ENCODE results near the gene ZNF169. TPM values are rescaled to one million over a fixed set of nuclear protein-coding genes. Genes with fewer than 3 reads are reported as not detected.

ZNF169 gene
- polyA plus RNA-seq, 1 of the 3 experiments (the other 2 are of a cell fraction), result 3.1 TPM

DNA sequence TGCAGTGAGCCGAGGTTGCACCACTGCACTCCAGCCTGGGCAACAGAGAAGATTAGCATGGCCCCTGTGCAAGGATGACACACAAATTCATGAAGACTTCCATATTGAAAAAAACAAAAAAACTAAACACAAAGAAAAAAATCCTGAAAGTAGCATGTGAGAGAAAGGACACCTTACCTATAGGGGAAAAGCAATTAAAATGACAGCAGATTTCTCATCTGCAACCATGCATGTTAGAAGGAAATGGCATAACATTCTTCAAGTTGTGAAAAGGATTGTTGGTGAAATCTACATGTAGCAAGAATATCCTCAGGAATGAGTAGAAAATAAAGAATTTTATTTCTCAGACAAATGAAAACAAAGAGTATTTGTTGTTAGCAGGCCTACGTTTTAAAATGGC is 13.4 kb upstream of the ZNF169 start (continued):
- TF ChIP-seq JUND (IDR thresholded peaks at IDR 0.05) (no peak), GATA2 (CRISPR knock-in tag; IDR thresholded peaks at IDR 0.05) (no peak), EP300 (IDR thresholded peaks at IDR 0.05; ENCODE audit: borderline replicate concordance in 1 of 2, low read depth in 1 of 2, low read length in 1 of 2) (no peak), EZH2phosphoT487 (IDR thresholded peaks at IDR 0.05; ENCODE audit: borderline replicate concordance, low read depth) (no peak), RCOR1 (IDR thresholded peaks at IDR 0.05; ENCODE audit: low read length) (no peak), RFX5 (IDR thresholded peaks at IDR 0.05; ENCODE audit: low read length) (no peak), FOXM1 (IDR thresholded peaks at IDR 0.05; ENCODE audit: low read depth) (no peak), YY1 (IDR thresholded peaks at IDR 0.05; ENCODE audit: low read depth) (no peak)
- TF ChIP-seq, protein P1, sequence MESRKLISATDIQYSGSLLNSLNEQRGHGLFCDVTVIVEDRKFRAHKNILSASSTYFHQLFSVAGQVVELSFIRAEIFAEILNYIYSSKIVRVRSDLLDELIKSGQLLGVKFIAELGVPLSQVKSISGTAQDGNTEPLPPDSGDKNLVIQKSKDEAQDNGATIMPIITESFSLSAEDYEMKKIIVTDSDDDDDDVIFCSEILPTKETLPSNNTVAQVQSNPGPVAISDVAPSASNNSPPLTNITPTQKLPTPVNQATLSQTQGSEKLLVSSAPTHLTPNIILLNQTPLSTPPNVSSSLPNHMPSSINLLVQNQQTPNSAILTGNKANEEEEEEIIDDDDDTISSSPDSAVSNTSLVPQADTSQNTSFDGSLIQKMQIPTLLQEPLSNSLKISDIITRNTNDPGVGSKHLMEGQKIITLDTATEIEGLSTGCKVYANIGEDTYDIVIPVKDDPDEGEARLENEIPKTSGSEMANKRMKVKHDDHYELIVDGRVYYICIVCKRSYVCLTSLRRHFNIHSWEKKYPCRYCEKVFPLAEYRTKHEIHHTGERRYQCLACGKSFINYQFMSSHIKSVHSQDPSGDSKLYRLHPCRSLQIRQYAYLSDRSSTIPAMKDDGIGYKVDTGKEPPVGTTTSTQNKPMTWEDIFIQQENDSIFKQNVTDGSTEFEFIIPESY (IDR thresholded peaks at IDR 0.05; ENCODE audit: borderline replicate concordance, low read depth), result no peak

GRCh38 chr9:94250456-94250855 is 8.6 kb upstream of the ZNF169 start:
- ChIA-PET POLR2A (no interaction called here), CTCF (no interaction called here)
- Histone ChIP-seq H3K27me3 (ENCODE audit: insufficient read depth) (no peaks in the 10 kb centered on the region; the same call in 1 of the 2 replicates), H3K4me2 (no peak overlapping the region), H3K9ac (no peak overlapping the region), H3K79me2 (ENCODE audit: insufficient read depth) (no peaks in the 10 kb centered on the region), H3K9me2 (no peaks in the 10 kb centered on the region), H3K27ac (ENCODE audit: low read depth in 2 of 2, low read length in 1 of 2) (no peak overlapping the region), H3F3A (replicated peaks; ENCODE audit: insufficient read depth) (no peaks in the 10 kb centered on the region), H3K4me1 (ENCODE audit: control insufficient read depth in 1 of 2, insufficient read depth in 2 of 2, low read depth in 1 of 2, low read length in 1 of 2) (no peaks in the 10 kb centered on the region), H3K4me3 (ENCODE audit: low read depth in 2 of 2, low read length in 1 of 2) (no peak overlapping the region), H2AFZ (ENCODE audit: low read depth) (no peak overlapping the region), H4K20me1 (ENCODE audit: insufficient read depth) (no peaks in the 10 kb centered on the region), H3K9me3 (no peaks in the 10 kb centered on the region), H3K36me3 (replicated peaks in 1 of 2; ENCODE audit: control insufficient read depth in 1 of 2, insufficient read depth in 2 of 2, low read length in 1 of 2) (no peaks in the 10 kb centered on the region)
- no peak for DNase-seq
- 46% methylated on average over 4 of the region's 4 CpGs for WGBS (ENCODE audit: low lambda C conversion rate)
- TF ChIP-seq RXRA (IDR thresholded peaks at IDR 0.05; ENCODE audit: borderline replicate concordance, low read depth), result no peak
- no peak for TF ChIP-seq FOXJ3 (CRISPR knock-in tag; IDR thresholded peaks at IDR 0.05)
- TF ChIP-seq JUND (IDR thresholded peaks at IDR 0.05), result no peak
- no peak for TF ChIP-seq RFX5 (IDR thresholded peaks at IDR 0.05; ENCODE audit: low read length)
- TF ChIP-seq TCF12 (IDR thresholded peaks at IDR 0.05), result no peak
- no peak for TF ChIP-seq IRF3 (IDR thresholded peaks at IDR 0.05; ENCODE audit: low read depth, low read length)
- TF ChIP-seq, protein P2, sequence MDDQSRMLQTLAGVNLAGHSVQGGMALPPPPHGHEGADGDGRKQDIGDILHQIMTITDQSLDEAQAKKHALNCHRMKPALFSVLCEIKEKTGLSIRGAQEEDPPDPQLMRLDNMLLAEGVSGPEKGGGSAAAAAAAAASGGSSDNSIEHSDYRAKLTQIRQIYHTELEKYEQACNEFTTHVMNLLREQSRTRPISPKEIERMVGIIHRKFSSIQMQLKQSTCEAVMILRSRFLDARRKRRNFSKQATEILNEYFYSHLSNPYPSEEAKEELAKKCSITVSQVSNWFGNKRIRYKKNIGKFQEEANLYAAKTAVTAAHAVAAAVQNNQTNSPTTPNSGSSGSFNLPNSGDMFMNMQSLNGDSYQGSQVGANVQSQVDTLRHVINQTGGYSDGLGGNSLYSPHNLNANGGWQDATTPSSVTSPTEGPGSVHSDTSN (IDR thresholded peaks at IDR 0.05), result no peak
- TF ChIP-seq, protein P3, sequence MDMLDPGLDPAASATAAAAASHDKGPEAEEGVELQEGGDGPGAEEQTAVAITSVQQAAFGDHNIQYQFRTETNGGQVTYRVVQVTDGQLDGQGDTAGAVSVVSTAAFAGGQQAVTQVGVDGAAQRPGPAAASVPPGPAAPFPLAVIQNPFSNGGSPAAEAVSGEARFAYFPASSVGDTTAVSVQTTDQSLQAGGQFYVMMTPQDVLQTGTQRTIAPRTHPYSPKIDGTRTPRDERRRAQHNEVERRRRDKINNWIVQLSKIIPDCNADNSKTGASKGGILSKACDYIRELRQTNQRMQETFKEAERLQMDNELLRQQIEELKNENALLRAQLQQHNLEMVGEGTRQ (IDR thresholded peaks at IDR 0.05; ENCODE audit: borderline replicate concordance, low read depth, low read length), result no peak
- no peak for TF ChIP-seq NRF1 (IDR thresholded peaks at IDR 0.05; ENCODE audit: low read depth, low read length)
- no peak for TF ChIP-seq MXI1 (IDR thresholded peaks at IDR 0.05; ENCODE audit: low read depth, low read length)
- TF ChIP-seq CHD2 (IDR thresholded peaks at IDR 0.05; ENCODE audit: low read length, partially characterized antibody), result no peak
- TF ChIP-seq CTCF (IDR thresholded peaks at IDR 0.05), result no peak
- TF ChIP-seq, protein P4, sequence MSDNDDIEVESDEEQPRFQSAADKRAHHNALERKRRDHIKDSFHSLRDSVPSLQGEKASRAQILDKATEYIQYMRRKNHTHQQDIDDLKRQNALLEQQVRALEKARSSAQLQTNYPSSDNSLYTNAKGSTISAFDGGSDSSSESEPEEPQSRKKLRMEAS (IDR thresholded peaks at IDR 0.05; ENCODE audit: low read depth), result no peak
- TF ChIP-seq EP300 (IDR thresholded peaks at IDR 0.05; ENCODE audit: borderline replicate concordance in 1 of 2, low read depth in 1 of 2, low read length in 1 of 2), result no peak
- TF ChIP-seq TAF1 (IDR thresholded peaks at IDR 0.05; ENCODE audit: borderline replicate concordance, low read depth, low read length), result no peak
- TF ChIP-seq, protein P1 (IDR thresholded peaks at IDR 0.05; ENCODE audit: borderline replicate concordance, low read depth), result no peak
- TF ChIP-seq GABPA (IDR thresholded peaks at IDR 0.05; ENCODE audit: low read depth), result no peak
- no peak for TF ChIP-seq ELF1 (IDR thresholded peaks at IDR 0.05)
- no peak for TF ChIP-seq SMC3 (IDR thresholded peaks at IDR 0.05; ENCODE audit: low read depth, low read length)

Data from SK-N-SH (cell line).